Stimulated activated CD8-positive, alpha-beta memory T cell treated with anti-CD3 and anti-CD28 coated beads, Interleukin-2, amount 100 ng/mL, for 48 hours (primary cell): ENCODE measurements around the gene PPP1R16B.

ENCODE experiments used
- DNase-seq, 2 donors: peaks; one replicate each; pipeline ENCODE4 v3.0.0-alpha.2; 2020; ENCODE audit warnings: low read depth in 2 of 2

Gene PPP1R16B

DNA sequence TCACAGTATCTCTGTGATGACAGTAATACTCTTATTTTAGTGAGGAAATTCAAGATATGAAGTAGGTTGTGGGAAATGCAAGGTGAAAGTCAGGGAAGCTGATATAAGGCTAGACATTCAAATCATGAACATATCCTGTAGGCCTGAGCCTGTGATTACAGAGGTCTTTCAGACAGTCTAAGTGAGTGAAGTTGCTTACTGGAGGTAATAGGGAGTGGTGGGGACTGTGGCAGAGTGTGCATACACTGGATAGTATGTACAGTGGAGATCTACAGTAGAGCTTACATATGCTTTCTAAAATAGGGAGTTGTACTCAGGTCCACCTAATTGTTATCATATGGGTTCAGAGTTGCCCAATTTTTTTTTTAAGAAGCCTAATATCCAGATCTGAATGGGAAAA lies 159.8 kb downstream of the PPP1R16B start:
- no peak for DNase-seq

DNA sequence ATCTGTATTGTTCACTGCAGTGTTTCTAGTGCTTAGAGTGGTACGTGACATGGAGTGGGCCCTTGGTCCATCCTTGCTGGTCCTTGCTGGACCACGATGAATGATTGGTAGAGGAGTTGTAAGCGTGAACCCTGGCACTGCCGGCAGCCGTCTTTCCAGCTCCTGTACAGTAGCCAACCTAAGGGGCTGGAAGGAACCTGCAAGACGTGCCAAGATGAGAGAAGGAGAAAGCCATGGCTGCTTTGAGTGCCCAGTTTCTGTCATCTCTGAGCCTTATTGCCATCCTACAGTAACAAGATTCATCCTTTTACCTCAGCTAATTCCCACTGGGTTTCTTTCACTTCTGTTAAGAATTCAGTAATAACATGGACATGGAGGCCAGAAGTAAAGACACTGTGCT lies 162.6 kb downstream of the PPP1R16B start:
- no peak for DNase-seq

DNA sequence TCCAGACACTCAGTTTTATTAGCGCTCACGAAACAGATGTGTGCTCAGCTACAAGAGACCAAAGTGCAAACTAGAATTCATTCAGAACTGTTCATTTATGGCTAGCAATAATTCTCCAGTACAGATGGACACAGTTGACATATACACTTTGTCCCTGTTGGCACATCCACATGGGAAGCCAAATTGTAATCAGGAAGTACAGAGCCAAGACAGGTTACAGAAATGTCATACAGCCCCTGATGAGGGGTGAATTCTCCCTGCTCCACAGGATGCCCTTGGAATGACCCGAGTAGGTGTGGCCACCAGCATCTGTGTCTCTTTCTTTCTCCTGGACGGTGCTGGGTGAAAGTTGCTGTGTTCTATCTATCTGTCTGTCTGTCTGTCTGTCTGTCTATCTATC lies 164.2 kb downstream of the PPP1R16B start:
- no peak for DNase-seq

DNA sequence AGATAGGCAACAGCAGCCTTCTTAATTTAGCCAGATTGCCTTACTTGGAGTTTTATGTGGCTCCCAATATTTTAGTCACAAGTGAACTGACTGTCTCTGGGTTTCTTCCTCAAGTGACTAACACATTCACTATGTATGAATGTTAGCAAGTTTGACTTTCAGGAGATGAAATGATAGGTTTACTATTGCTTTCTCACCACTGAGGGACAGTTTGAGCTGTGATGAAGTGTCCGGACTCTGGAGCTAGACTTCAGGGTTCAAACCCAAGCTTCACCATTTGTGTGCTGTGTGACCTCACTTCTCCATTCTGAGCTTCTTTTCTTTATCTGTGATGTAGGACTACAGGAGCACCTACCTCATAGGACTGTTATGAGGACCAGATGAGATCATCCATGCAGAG lies 164.8 kb downstream of the PPP1R16B start:
- DNase-seq: no peak
